GM19372 (cell line): ENCODE data around the gene TBXAS1.

Source experiments
- ATAC-seq: cut with Tn5 transposase; IDR thresholded peaks from one replicate; pipeline ENCODE4 v1.9.1; 2021; ENCODE audit warnings: mild to moderate bottlenecking, low read depth, moderate library complexity; ENCODE audit not compliant: unreplicated experiment

The TBXAS1 gene

DNA sequence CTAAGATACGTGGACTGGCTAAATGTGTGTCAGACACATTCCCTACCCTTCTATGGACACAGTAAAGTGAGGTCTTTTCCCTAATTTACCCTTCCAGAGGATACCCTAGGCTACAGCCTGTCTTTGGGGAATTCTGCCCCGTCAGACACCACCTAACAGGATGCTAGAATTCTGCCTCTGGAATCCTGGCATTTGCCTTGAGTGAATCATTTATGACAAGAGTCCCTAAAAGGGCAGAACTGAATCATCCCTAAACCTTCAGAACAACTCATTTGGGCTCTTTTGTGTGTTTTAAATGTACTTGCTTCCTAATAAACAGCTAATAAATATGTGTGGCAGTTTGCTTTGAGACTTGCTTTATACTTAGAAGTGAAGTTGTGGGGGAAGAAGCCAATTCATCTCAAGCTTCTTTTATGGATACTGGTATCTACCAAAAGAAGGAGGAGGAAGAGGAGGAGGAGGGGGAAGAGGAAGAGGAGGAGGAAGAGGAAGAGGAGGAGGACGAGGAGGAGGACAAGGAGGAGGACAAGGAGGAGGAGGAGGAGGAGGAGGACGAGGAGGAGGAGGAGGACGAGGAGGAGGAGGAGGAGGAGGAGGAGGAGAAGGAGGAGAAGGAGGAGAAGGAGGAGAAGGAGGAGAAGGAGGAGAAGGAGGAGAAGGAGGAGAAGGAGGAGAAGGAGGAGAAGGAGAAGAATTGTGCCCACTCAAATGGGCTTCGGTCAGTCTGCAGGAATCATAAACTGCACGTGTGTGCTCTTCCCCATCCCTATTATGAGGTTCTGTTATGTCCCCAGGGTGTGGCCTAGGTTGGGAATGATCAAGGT lies 206.5 kb downstream of the TBXAS1 start:
- no peak for ATAC-seq

DNA sequence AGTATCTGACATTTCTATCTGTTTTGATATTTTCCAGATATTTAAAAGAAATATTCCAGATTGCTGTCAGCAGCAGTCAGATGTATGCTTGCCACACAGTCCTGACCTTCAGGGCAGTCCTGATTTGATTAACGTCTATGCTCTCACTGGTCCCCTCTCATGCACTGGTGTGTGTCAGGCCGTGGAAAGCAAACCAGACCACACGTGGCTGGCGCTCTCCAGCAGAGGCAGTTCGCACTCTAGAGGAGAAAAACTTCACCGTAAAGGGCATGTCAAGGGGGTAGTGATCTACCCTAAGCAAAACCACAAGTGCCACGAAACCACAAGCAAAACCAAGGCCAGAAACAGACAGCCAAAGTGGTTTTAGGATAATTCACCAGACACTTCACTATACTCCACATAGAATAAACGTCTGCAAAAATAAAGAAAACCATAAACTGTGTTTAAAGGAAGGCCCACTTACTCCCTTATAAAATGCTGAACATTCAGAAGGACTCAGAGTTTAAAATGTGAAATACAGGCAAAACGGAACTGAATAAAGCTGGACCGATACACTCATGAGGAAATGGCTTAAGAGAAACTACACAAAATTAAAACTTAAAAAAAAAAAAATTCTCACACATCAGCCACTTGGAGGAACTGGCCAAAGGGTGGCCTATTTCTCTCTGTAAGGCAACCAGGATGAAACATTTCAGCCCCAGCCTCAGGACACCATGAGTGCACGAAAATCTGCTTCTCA lies 207.3 kb downstream of the TBXAS1 start:
- no peak for ATAC-seq

DNA sequence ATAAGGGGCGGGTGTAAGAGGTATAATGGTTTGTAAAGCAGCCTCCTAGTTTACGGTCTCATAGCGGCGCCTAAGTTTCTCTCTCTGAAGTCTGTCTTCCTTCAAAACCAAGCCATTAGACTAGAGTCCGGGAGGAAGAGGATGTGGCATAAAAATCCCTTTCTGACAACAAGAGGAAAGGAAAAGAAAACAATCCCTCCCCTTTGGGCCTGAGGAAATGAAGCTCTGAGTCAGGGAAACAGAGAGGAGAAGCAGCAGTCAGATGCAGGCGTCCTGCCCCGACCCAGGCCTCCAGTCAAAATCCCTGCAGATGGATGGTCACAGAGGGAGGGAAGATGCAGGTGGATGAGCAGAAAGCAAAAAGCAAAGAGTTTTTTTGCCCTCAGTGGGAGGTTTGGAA lies 210.0 kb downstream of the TBXAS1 start:
- ATAC-seq = no peak

DNA sequence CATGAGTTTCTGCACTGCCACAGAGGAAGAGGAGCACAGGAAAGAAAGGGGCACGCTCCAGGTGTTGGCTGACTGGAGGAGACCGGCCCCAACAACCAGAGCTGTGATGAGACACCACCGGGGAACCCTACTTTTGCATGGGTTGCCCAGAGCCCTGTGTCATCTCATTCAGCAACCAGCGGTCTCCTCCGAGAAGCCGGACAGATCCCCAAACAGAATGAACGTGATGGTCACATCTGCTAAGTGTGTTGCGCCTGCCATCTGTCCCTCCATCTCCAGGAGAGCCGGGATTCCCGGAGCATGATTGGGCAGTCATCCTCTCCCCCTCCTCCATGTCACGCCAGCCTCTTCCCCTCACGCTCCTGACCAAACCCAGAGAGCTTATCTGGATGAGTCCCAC lies 210.8 kb downstream of the TBXAS1 start:
- no peak for ATAC-seq

DNA sequence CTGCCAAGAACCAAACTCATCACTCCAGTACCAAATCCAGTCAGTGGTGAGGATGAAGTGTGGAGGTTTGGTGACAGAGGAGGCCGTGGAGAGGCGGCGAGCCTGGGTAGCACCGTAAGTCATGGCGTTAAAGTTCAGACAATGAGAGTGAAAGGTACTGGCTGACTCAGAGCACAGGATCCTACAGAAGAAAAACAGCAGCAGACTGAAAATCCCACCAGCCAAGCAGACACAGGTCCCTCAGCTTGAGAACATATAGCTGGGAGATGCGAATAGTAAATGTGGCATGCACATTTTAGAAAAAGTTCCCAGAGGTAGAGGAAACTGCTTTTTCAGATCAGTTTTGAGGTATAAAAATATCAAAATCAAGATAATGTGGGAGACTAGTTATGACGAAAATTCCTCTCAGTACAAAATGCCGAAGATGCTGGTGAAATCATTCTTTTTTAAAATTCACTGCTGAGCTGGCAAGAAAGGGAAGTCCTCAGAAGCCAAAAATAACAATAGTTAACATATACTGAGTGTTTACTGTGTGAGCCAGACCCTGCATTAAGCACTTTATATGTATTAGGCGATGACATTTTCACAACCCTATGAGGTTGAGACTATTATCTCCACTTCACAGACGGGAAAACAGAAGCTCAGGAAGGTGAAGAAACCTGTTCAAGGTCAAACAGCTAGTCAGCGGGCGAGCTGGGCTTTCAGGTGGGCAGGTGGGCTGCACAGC lies 212.8 kb downstream of the TBXAS1 start:
- no peak for ATAC-seq

DNA sequence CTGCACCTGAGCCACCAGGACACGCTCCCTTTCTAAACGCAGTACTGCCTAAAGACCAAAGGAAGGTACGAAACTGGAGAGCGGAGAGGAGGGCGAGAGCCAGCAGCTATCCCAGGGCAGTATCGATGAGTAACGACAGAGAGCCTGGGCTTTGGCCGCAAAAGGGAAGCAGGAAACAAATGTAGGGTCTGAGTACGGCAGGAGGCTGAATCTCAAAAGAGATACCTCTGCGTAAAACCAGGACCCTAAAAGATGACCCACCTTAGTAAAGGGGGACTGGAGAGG lies 213.3 kb downstream of the TBXAS1 start:
- no peak for ATAC-seq

DNA sequence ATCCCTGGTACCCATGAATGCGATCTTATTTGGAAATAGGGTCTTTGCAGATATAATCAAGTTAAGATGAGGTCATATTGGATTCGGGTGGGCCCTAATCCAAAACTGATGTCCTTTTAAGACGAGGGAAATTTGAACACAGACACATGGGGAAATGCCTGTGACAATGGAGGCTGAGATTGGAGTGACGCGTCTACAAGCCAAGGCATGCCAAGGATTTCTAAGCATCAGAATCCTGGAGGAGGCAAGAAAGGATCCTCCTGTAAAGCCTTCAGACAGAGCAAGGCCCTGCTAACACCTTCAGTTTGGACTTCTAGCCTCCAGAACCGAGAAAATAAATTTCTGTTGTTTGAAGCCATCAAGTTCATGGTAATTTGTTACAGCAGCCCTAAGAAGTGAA lies 215.2 kb downstream of the TBXAS1 start:
- ATAC-seq = no peak

DNA sequence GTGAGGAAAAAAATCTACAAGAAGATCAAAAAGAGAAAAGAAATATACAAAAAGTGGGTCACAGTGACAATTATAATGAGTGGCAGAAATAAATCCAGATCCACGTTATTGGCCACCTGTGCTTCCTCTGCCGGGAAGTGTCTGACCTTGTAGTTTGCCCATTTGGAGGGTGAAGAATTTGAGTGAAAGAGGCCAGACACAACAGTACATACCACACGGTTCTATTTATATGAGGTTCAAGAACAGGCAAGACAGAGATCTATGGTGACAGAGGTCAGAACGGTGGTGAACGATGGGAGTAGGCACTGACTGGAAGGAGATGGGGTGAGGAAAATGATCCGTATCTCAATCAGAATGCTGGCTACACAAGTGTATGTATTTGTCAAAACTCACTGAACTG lies 216.6 kb downstream of the TBXAS1 start:
- no peak for ATAC-seq

DNA sequence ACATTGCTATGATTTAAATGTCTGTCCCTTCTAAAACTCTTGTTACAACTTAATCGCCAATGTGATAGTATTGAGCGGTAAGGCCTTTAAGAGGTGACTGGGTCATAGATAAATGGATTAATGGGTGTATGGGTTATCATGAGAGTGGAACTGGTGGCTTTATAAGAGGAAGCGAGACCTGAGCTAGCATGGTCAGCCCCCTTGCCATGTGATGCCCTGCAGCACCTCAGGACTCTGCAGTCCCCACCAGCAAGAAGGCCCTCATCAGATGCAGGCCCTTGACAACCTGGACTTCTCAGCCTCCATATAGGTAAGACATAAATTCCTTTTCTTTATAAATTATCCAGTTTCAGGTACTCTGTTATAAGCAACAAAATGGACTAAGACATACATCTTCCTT lies 218.1 kb downstream of the TBXAS1 start:
- no peak for ATAC-seq

DNA sequence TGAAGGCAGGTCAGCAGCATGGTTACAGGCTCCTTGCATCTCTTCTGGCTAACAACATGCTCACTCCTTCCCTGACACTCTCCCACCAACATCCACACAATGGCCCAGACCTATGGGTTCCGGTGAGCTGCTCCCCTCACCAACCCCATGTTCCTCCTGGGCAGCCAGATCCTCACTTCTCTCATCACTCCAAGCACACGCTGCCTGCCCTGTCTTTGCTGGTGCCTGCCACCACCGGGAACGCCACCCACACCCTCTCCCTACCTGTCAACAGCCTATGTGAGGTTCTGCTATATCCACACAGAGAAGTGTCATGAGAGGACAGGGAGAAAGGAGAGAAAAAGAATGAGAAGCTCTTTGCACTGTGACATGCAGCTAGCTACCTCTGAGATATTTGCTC lies 219.1 kb downstream of the TBXAS1 start:
- no peak for ATAC-seq

DNA sequence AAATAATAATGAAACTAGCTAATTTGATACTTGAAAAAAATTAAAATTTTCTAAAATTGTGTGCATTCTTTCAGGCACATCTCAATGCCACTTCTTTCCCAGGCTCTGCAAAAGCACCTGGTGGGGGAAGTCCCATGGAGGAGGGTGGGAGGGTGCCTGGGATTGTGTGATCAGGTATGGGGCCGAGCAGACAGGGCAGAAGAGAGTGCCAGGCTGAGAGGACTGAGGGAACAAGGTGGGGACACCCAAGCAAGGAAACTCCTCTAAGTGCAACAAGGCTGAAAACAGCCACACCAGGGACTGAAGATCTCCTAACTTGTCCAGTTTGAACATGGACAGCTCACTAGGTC lies 219.9 kb downstream of the TBXAS1 start:
- no peak for ATAC-seq

DNA sequence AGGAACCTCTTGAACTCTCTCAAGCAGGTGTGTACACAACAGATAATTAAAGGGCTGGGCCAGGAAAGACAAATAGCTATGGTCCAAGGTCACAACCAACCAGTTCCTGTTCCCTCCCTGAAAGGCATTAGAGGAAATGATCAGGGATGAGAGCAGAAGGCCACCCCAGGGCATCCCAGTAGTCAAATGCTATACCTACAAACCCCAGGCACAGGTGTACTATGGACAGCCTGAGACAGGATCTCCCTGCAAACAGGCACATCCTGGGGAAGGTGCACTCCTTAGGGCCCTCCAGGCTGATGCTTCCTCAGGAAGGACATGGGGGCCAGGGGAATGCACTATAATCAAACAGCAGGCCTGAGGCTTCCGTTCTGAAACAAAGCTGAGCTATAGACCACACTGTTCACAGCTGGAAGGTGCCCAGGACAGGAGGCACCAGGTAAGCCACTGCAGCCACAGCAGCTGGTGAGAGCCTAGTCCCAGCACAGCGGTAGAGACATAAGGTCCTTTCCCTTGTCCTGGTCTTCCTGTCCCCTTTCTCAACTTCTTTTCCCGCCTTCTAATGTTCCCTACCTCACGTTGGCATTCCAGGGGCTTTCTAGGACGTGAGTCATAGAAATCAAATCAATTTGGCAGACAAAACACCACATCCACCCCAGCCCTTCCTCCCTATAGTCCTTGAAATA lies 220.4 kb downstream of the TBXAS1 start:
- ATAC-seq = no peak

DNA sequence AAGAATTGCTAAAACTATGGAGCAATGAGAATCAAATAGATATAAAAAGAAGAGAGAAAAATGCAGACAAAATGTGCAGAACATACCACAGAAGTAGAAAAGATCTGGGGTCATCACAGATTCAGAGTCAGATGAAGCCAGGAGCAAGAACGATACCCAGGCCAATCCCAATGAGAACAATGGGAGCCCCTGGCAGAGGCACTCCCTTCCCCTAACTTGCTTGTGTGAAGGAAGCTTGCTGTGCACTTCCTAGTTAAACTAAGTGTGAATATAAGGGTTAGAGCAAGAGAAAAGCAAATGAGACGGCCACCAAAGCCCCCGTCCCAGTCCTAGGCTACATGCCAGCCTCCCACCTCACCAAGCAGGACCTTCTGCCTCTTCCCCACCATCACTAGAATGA lies 221.0 kb downstream of the TBXAS1 start:
- no peak for ATAC-seq

DNA sequence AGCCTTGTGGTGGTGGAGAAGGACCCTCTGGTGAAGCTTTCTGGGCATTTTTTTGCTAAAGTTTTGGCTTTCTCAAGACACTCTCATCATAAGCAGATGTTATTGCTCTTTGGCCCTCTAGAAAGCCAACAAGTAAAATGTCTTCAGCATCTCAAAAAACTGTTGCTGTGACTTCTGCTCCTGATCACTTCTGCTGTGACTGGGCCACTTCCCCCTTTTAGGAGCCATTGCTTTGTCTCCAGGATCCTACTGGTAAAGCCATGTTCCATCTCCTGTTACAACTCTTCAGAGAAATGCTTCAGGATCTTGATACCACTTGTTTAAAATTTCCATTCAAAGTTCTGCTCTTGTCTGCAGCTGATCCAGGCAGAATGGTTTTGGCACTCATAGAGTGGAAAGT lies 222.8 kb downstream of the TBXAS1 start:
- no peak for ATAC-seq

DNA sequence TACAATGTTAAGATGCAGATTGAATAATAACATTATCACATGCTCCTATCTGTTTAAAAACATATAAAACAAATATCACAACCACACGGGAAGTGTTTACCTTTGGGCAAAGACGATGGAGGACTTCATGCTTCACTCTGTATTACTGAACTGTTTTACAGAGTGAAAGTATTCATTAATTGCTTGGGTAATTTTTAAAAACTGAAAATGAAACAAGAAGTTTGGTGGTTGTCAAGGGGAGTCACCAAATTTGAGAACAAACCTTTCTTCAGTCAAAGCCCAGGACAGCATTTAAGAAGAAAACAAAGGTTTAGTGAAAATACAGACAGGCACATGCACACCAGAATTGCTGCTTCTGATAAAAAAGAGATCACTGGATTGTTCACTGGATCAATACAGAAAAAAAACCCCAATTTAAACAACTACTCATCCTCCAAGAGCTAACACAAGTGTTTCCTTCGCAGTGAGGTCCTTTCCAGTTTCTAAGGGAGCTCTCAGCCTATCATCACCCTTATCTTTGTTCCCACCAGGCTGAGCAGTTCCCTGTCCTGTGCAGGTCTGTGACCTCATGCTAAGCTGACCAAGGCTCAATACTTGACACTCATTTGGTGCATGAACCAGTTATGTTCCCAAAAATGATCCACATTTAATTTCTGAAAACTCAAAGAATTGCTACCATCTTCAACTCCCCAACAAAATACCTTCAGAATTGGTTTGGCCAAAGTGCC lies 224.9 kb downstream of the TBXAS1 start:
- peak; percentile 88 for ATAC-seq

DNA sequence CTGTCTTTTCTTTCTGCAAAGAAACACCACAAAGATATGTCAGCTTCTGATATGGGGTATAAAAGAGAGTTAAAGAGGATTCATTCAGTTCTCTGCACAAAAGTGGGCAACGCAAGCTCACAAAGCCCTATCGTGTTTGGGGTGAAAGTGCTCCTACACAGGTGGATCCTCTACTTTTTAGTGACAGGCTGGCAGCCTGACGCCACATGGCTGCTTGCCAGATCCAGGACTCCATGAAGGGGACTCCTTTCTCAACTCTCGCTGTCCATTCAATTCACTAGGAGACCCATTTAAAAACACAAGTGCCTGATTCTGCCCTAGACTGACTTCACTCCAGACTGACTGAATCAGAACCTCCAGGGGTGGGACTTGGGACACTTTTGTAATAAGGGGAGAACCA lies 225.7 kb downstream of the TBXAS1 start:
- ATAC-seq = no peak

DNA sequence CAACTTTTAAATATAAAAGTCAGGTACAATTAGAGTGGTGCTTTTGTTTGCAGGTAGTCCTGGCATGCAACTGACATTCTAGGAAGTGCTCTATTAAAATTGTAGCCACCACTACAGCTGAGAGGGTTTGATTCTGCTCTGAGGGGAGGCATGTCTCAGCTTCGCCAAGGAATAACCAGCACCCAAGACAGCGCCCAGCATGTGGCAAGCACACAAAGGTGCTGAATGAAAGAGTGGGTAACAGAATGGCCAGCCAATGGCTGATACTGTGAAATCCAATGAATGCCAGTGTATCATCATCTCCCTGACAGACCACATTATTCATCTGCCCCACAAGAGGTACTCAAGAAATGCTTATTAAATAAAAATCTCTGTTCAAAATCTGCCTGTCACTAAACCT lies 226.8 kb downstream of the TBXAS1 start:
- no peak for ATAC-seq

DNA sequence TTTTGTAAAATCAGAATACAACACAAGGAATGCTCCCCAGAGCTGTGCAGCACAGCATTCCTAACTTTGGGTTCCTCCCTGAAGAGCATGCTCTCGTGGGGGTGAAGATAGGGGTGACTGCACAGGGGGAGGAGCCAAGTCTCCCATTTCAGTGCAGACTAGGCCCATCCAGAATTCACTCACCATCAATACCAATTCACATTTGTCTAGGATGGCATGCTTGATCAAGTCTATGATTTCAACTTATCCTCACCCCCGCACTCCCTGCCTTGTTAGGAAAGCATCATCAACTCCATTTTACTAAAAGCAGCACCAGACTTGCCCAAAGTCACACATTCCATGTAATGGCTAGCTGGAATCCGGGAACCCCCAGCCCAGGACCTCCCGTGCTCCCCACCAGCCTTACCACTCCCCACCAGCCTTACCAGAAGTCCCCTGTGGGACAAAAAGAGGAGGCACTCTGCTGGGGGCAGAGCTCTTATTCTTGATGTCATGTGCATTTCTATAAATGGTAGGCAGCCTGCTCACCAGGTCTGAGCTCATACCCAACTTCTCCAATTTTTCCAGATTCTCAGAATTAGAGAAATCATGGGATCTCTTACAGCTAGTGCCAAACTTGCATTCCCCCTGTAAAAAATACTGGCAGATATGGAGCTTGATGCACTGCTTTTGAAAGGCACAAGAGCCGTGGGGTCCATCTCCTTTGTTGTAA lies 227.5 kb downstream of the TBXAS1 start:
- no peak for ATAC-seq

DNA sequence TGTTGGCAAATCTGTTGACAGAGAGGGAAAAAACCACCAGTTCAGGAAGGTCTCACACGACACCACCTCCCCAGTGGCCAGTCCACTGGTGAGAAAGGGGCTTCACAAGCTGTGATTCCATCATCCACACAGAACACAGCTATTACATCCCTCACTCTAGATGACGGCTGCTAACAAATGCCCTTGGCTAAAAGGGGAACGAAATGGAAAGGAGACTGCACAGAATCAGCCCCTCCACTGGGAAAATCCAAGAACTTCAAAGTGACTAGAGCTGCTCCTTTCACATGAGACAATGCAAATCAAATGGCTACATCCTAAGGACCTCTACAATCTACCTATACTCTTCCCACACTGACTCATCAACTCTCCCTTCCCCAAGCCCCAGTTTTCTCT lies 228.1 kb downstream of the TBXAS1 start:
- ATAC-seq = no peak

DNA sequence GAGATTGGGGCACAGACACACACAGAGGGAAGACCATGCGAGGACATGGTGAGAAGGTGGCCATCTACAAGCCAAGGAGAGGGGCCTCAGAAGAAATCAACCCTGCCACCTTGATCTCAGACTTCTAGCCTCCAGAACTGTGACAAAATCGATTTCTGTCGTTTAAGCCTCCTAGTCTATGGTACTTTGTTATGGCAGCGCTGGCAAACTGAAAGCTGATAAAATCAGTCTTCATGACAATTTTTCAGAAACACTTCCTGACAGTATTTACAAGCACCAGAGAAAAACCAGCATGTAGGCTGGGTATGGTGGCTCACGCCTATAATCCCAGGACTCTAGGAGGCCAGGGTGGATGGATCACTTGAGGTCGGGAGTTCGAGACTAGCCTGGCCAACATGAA lies 229.5 kb downstream of the TBXAS1 start:
- ATAC-seq = no peak
